WERI-Rb-1 (cell line): ENCODE measurements around the gene DRD5.
"Not testable (repeated sequence)": the region's sequence is repeated elsewhere in the genome, so short reads cannot be mapped to it uniquely, and the experiment has no call there.

ENCODE experiments used
- DNase-seq: peaks from one replicate; pipeline ENCODE4 v3.0.0-alpha.2; 2020
- H3K27ac ChIP-seq: fragments of 250-450 bp; sonication (Bioruptor Pico); 2 replicates; pipeline ENCODE4 v1.5.1; 2020; ENCODE audit warnings: mild to moderate bottlenecking, moderate library complexity
- H3K27me3 ChIP-seq: fragments of 250-450 bp; sonication (Bioruptor Pico); 2 replicates; pipeline ENCODE4 v1.5.1; 2021; ENCODE audit warnings: mild to moderate bottlenecking, low read depth, moderate library complexity; ENCODE audit not compliant: insufficient read depth, severe bottlenecking
- H3K36me3 ChIP-seq: fragments of 250-450 bp; sonication (Bioruptor Pico); 2 replicates; pipeline ENCODE4 v1.5.1; 2020; ENCODE audit warnings: mild to moderate bottlenecking, moderate library complexity
- H3K4me3 ChIP-seq: 2 replicates; pipeline ENCODE4 v1.5.1; 2011; ENCODE audit warnings: low read depth, mild to moderate bottlenecking, control low read depth, low read length
- H3K9me3 ChIP-seq: fragments of 250-450 bp; sonication (Bioruptor Pico); 2 replicates; pipeline ENCODE4 v1.5.1; 2021; ENCODE audit warnings: mild to moderate bottlenecking, moderate library complexity; ENCODE audit not compliant: severe bottlenecking
- TF ChIP-seq, protein P1 (sequence below): IDR thresholded peaks from 2 replicates; pipeline ENCODE4 v1.5.1; 2011; ENCODE audit warnings: low read depth, mild to moderate bottlenecking, control low read depth, inconsistent platforms, low read length

Gene DRD5

DNA sequence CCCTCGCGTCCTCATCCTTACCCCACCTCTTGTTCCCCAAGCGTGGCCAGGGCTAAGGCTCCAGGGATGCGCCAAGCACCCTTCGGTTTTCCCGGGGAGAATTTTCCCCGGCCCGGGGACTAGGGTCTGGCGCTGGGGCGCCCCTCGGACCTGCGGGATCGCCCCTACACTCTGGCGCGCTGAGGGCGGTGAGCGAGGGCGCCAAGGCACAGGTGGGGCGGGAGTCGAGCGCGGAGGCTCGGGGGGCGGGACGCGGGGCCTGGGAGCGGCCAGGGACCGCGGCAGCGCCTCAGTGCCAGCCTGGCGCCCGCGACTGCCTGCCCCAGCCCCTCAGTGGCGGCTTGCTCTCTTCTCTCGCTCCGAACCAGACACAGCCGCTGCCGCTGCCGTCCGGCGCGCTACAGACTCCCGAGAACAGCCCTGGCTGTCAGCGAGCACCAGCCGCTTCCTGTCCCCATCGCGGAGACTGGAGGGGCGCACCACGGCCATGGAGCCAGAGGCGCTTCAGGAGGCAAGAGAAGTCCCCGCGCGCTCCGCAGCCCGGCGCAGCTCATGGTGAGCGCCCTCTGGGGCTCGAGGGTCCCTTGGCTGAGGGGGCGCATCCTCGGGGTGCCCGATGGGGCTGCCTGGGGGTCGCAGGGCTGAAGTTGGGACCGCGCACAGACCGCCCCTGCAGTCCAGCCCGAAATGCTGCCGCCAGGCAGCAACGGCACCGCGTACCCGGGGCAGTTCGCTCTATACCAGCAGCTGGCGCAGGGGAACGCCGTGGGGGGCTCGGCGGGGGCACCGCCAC is at the start of gene DRD5:
TSS of gene DRD5 (plus strand) at position 292 of the 793 bp plus-strand sequence. CDS start at position 688, 396 bp downstream.
- H3K9me3 ChIP-seq: no peaks in the 10 kb centered on the region
- H3K4me3 ChIP-seq: peak within 1 kb of the TSS; percentile 33
- DNase-seq: no peak
- no peaks in the 10 kb centered on the region for H3K27me3 ChIP-seq
- H3K36me3 ChIP-seq: no peaks in the 10 kb centered on the region
- TF ChIP-seq, protein P1, sequence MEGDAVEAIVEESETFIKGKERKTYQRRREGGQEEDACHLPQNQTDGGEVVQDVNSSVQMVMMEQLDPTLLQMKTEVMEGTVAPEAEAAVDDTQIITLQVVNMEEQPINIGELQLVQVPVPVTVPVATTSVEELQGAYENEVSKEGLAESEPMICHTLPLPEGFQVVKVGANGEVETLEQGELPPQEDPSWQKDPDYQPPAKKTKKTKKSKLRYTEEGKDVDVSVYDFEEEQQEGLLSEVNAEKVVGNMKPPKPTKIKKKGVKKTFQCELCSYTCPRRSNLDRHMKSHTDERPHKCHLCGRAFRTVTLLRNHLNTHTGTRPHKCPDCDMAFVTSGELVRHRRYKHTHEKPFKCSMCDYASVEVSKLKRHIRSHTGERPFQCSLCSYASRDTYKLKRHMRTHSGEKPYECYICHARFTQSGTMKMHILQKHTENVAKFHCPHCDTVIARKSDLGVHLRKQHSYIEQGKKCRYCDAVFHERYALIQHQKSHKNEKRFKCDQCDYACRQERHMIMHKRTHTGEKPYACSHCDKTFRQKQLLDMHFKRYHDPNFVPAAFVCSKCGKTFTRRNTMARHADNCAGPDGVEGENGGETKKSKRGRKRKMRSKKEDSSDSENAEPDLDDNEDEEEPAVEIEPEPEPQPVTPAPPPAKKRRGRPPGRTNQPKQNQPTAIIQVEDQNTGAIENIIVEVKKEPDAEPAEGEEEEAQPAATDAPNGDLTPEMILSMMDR: no peak
- no peak within 1 kb of the TSS for H3K27ac ChIP-seq

DNA sequence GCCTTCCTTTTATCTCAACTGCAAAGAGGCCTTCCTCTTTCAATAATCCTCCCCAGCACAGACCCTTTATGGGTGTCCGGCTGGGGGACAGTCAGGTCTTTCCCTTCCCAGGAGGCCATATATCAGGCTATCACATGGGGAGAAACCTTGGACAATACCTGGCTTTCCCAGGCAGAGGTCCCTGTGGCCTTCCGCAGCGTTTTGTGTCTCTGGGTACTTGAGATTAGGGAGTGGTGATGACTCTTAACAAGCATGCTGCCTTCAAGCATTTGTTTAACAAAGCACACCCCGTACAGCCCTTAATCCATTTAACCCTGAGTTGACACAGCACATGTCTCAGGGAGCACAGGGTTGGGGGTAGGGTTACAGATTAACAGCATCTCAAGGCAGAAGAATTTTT is 49.2 kb upstream of the DRD5 start:
- H3K9me3 ChIP-seq, H3K27me3 ChIP-seq, H3K4me3 ChIP-seq, H3K36me3 ChIP-seq: not testable (repeated sequence)
- peak; percentile 50 for DNase-seq
- peak overlapping the region; percentile 62 for H3K27ac ChIP-seq

- H3K4me3 ChIP-seq: no peak overlapping the region
- TF ChIP-seq, protein P1: peak; percentile 13; the same call in 1 of the 2 replicates
- no peaks in the 10 kb centered on the region for H3K36me3 ChIP-seq
- no peaks in the 10 kb centered on the region for H3K27me3 ChIP-seq
- no peak overlapping the region for H3K27ac ChIP-seq
- DNase-seq: peak; percentile 49
- no peaks in the 10 kb centered on the region for H3K9me3 ChIP-seq
These were observed 45.9 kb upstream of the DRD5 start for GRCh38 chr4:9735515-9735914.

- not testable (repeated sequence) for DNase-seq, H3K4me3 ChIP-seq, H3K27me3 ChIP-seq
These were observed 44.2 kb upstream of the DRD5 start for GRCh38 chr4:9737280-9737679.

DNA sequence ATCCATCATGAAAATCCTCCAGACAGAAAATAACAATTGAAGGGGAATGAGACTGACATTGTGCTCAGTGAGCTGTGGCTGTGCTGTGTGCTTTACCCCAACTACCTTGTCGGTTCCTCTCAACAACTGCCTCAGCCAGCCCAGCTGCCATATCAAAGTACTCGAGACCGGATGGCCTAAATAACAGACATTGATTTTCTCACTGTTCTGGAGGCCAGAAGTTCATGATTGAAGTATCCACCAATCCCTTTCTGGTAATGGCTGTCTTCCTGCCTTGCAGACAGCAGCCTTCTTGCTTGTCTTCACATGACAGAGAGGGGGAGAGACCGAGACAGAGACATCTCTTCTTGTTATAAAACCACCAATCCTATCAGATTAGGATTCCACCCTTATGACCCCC is 37.6 kb upstream of the DRD5 start:
- DNase-seq, H3K9me3 ChIP-seq, H3K4me3 ChIP-seq, H3K36me3 ChIP-seq, H3K27me3 ChIP-seq, H3K27ac ChIP-seq: not testable (repeated sequence)

More at GRCh38 chr4:9737280-9737679, 44.2 kb upstream of the DRD5 start:
- H3K9me3 ChIP-seq, H3K36me3 ChIP-seq, H3K27ac ChIP-seq: not testable (repeated sequence)

DNA sequence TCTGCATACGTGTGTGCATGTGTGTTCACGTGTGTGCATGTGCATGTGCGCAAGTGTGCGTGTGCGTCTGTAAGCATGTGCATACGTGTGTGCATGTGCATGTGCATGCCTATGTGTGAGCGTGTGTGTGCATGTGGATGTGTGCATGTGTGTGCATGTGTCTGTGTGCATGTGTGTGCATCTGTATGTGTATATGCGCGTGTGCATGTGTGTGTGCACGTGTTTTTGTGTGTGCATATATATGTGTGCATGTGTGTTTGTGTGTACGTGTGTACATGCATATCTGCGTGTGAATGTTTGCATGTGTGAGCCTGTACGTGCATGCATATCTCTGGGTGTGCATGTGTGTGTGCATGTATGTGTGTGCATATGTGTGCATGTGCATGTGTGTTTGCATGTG is 35.7 kb upstream of the DRD5 start:
- H3K9me3 ChIP-seq: no peaks in the 10 kb centered on the region
- no peaks in the 10 kb centered on the region for H3K27me3 ChIP-seq
- TF ChIP-seq, protein P1: no peak
- H3K36me3 ChIP-seq: no peaks in the 10 kb centered on the region
- no peak overlapping the region for H3K27ac ChIP-seq
- H3K4me3 ChIP-seq: no peak overlapping the region
- DNase-seq: no peak

DNA sequence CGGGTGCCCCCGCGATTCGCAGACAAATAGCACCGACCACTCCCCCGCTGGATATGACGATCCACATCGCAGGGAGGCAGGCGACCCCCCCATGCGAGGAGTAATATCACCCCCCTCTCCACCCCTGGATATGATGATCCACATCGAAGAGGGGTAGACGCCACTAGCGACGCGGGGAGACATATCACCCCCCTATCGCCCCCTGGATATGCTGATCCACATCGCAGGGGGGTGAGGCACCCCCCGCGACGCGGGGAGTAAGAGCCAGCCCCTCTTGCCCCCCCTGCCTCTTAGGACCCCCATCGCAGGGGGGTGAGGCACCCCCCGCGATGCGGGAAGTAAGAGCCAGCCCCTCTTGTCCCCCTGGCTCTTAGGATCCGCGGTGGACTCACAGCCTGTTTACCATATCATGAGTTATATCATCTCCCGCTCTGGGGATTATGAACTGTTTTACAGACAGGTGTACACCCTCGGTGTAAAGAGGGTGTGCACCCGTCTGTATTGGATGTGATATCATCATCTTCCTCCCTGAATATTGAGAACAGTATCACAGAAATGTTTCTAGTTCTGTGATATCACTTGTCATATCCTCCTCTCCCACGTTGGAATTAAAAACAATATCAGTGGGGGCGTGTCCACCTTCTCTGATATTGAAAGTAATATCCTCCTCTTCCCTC is 22.7 kb upstream of the DRD5 start:
- Histone ChIP-seq H3K27ac (no peak overlapping the region), H3K27me3 (no peaks in the 10 kb centered on the region), H3K4me3 (no peak overlapping the region), H3K9me3 (no peaks in the 10 kb centered on the region), H3K36me3 (no peaks in the 10 kb centered on the region)
- TF ChIP-seq, protein P1: no peak
- DNase-seq: no peak
